HG03558 (cell line): Measurements from ENCODE around the gene SEPTIN8.
"Not testable (repeated sequence)": the region's sequence is repeated elsewhere in the genome, so short reads cannot be mapped to it uniquely, and the experiment has no call there.

Experiments used
- ATAC-seq: cut with Tn5 transposase; IDR thresholded peaks from one replicate; pipeline ENCODE4 v1.9.1; 2021; ENCODE audit warnings: moderate number of reproducible peaks; ENCODE audit not compliant: unreplicated experiment; ENCODE audit errors: extremely low read depth

Gene SEPTIN8

GRCh38 chr5:132813599-132814502 lies 36.8 kb upstream of the SEPTIN8 start:
- ATAC-seq, result no peak

DNA sequence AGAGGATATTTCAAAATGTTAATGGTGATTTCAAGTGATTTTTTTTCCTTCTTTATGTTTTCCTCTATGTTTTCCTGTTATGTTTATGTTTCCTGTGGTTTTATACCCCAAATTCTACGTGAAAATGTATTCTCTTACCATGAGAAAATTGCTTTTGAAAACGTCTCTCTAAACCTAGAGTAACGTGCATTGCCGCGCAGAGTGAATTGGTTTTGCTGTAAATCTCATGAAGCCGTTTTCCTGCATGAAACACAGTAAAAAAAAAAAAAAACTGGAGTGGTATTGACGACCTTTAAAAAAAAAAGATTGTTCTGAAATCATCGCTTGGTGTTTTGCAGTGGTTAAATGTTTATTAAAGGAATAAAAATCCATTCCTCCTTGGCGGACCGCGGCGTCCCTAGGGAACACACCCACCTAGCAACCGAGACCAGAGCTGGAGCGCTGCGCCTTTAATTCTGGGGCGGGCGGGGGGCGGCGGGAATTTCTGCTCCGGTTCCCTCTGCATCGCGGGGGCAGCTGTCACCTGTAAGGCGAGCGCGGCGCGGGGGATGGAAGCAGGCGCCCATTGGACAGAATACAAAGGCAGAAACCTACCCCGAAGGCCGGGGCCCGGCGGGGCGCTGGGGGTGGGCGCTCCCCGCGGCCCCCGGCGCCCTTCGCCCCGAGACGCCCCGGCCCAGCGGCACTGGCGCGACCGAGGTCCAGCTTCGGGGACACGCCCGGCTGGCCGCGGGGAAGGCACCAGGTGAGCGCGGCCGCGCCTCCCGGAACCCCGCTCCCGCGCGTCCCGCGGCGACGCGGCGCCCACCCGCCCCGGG lies 36.0 kb upstream of the SEPTIN8 start, which contains the start of gene SOWAHA:
Gene SOWAHA (plus strand): TSS at position 522 of the 818 bp plus-strand sequence. CDS start 320 bp downstream, outside the sequence.
- no peak for ATAC-seq

DNA sequence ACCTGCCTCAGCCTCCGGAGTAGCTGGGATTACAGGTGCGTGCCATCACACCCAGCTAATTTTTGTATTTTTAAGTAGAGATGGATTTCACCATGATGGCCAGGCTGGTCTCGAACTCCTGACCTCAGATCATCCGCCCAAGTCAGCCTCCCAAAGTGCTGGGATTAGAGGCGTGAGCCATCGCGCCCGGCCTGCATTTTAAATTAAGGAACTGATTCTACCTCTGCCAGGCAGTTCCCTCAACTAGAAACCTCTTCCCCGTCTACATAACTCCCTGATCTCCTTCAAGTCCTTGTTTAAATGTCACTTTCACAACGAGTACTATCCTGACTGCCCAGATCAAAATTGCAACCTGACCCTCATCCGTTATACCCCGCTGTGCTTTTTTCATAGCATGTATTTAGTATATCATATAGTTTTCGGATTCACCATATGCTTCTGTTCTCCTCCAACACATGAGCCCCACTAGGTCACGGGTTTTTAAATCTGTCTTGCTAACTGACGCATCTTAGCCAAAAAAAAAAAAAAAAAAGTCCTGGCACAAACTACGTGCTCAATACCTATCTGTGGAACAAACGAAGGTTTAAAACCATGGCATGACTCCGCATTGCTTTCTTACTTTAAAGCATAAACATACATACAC lies 35.2 kb upstream of the SEPTIN8 start:
- ATAC-seq, result no peak

DNA sequence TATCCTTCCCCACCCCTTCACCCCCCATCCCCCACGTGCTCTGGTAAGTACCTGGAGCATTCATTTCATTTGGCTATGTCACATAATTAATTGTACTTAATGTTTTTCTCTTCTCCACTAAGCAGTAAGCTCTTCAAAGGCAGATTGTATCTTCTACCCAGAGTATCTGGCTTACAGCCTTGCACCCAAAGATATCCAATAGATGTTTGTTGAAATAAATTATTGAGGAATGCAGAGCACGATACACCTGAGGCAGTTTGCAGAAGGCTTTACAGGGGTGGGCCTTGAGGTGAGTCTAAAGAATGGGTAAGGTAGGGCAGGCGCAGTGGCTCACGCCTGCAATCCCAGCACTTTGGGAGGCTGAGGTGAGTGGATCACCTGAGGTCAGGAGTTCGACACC lies 33.6 kb upstream of the SEPTIN8 start:
- no peak for ATAC-seq

- no peak for ATAC-seq
Observed at GRCh38 chr5:132808866-132809265, 31.8 kb upstream of the SEPTIN8 start.

GRCh38 chr5:132808448-132808847 lies 31.4 kb upstream of the SEPTIN8 start:
- ATAC-seq, result no peak

DNA sequence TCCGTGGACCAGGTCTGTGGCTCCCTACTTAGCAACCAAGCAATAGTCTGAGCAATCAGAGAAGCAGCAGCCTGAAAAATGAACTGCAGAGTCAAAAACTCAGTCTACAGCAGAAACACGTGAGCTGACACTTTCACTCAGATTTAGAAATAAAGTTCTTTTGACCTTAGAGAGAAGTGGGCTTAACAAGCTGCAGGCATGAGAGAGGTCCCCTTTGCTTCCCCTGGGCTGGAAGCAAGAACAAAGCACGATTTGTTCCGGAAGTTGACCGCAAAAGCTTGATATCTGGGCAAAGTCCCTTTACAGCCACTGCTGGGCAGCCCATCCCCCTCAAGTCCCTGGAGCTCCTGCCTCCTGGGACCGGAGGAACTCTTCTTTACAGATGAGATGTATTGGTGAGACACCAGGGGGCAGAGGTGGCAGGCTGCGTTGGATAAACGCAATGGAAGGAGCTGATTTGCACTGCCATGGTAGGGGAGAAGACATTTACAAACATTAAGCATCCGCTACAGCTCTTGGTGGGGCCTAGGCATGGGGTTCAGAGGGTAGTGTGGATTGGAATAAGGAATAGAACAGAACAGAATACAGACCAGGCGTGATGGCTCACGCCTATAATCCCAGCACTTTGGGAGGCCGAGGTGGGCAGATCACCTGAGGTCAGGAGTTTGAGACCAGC lies 30.3 kb upstream of the SEPTIN8 start:
- ATAC-seq, result no peak

DNA sequence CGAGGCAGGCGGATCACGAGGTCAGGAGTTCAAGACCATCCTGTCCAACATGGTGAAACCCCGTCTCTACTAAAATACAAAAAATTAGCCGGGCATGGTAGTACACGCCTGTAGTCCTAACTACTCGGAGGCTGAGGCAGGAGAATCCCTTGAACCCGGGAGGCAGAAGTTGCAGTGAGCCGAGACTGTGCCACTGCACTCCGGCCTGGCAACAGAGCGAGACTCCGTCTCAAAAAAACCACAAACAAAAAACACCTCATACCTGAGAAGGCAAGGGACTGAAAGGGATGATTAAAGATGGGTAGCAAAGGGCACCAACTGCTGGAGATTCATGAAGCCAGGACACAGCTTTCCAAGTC lies 29.7 kb upstream of the SEPTIN8 start:
- ATAC-seq, result not testable (repeated sequence)

- ATAC-seq, result not testable (repeated sequence)
Observed at GRCh38 chr5:132805872-132806271, 28.8 kb upstream of the SEPTIN8 start.

GRCh38 chr5:132804219-132804618 lies 27.2 kb upstream of the SEPTIN8 start:
- ATAC-seq, result not testable (repeated sequence)

DNA sequence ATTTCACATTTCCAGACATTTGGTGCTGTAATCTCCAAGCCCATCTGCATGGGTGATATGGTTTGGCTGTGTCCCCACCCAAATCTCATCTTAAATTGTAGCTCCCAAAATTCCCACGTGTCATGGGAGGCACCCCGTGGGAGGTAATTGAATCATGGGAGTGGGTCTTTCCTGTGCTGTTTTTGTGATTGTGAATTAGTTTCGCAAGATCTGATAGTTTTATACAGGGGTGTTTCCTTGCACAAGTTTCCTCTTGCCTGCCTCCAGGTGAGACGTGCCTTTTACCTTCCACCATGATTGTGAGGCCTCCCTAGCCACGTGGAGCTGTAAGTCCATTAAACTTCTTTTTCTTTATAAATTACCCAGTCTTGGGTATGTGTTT lies 25.6 kb upstream of the SEPTIN8 start:
- not testable (repeated sequence) for ATAC-seq

DNA sequence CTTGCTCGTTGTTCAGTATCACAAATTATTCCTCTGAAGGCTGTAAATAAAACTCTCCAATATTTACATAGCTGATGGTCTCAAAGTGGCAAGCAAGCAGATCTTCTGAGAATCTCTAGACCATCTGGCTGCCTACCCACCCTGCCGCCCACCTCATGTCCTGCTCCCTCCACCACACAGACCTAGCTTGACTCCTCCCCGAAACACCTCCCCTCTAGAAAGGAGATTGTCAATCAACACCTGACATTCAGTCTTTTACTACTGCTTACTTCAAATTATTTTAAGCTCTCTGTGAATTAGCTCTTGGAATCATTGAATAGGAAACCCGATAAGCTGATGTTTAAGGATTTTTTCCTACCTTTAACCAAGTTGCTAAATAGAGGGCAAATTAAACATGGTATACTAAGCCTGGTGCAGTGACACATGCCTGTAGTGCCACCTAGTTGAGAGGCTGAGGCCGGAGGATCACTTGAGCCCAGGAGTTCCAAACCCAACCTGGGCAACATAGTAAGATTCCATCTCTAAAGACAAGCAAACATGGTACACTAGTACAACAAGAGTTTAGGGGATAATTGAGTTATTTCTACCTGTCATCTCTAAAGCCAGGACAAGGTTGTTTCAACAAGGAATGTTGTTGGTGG lies 25.1 kb upstream of the SEPTIN8 start:
- ATAC-seq, result no peak

DNA sequence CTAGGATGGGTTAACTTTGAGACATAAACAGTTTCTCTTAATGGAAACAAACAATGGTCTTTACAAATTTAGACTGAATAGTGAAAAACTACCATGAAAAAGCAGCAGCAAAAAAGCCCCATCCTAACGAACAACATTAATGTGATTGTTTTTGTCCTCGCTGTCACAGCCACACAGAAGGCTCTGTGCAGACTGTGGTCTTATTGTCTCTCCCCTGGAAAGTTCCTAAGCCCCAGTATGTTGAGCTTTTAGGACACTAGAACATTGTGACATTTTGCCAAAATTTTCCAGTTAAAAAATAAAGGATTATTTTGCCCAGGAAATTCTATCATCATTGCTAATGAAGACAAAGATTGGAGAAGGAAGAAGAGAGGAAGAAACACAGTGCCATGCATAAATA lies 23.5 kb upstream of the SEPTIN8 start:
- ATAC-seq, result no peak

GRCh38 chr5:132799392-132799791 lies 22.4 kb upstream of the SEPTIN8 start:
- ATAC-seq, result no peak

DNA sequence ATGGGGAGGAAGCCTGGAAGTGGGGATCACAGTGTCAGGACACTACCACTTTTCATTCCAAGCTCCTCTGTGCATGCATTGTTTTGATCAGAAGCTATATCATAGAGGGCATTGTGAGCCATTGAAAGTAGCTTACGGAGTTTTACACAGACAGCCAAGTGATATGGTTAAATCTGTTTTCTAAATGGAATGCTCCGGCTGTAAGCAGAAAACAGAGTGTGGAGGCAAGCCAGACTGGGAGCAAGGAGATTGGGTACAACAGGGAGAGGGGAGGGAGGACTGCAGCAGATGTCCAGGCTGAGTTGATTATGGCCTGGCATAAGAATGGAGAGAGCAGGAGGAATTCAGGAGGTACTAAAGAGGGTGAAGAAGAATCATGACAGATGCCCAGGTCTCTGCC lies 20.6 kb upstream of the SEPTIN8 start:
- ATAC-seq, result no peak

GRCh38 chr5:132791026-132791425 lies 14.0 kb upstream of the SEPTIN8 start:
- no peak for ATAC-seq

- no peak for ATAC-seq
Observed at GRCh38 chr5:132790201-132790865, 13.3 kb upstream of the SEPTIN8 start.

GRCh38 chr5:132788990-132789886 lies 12.2 kb upstream of the SEPTIN8 start:
- ATAC-seq, result no peak
